ENCODE results near the gene NCR2. TPM values are rescaled to one million over a fixed set of nuclear protein-coding genes. Genes with fewer than 3 reads are reported as not detected.

NCR2 gene
- total RNA-seq, 1 donor from 2014 or later = not detected

GRCh38 chr6:41366150-41366549 lies 30.7 kb downstream of the NCR2 start:
- peaks cover 39% of the 10 kb centered on the region for H3K27me3 ChIP-seq
- intact Hi-C loops (cut with DNase I) = loop anchor here (5.0 kb wide), 1 partner anchor 316 kb away; no protein-coding TSS in a partner anchor
- TF ChIP-seq CTCF (IDR thresholded peaks at IDR 0.05) = no peak
- H3K9me3 ChIP-seq = no peaks in the 10 kb centered on the region
- no peak for ATAC-seq
- no peak overlapping the region for H3K27ac ChIP-seq
- DNase-seq = no peak
- no peaks in the 10 kb centered on the region for H3K4me1 ChIP-seq
- no peaks in the 10 kb centered on the region for H3K36me3 ChIP-seq
- H3K4me3 ChIP-seq = no peak overlapping the region

GRCh38 chr6:41367061-41367460 lies 31.7 kb downstream of the NCR2 start:
- Histone ChIP-seq H3K27ac (no peak overlapping the region), H3K9me3 (no peaks in the 10 kb centered on the region), H3K4me1 (peaks cover 2% of the 10 kb centered on the region), H3K27me3 (peaks cover 47% of the 10 kb centered on the region), H3K4me3 (no peak overlapping the region), H3K36me3 (no peaks in the 10 kb centered on the region)
- ATAC-seq = no peak
- intact Hi-C loops (cut with DNase I) = loop anchor here (5.0 kb wide), 1 partner anchor 315 kb away; no protein-coding TSS in a partner anchor
- TF ChIP-seq CTCF (IDR thresholded peaks at IDR 0.05) = no peak
- no peak for DNase-seq

GRCh38 chr6:41367700-41368099 lies 32.3 kb downstream of the NCR2 start:
- DNase-seq = no peak

GRCh38 chr6:41370488-41371111 lies 35.2 kb downstream of the NCR2 start:
- no peaks in the 10 kb centered on the region for H3K36me3 ChIP-seq
- H3K9me3 ChIP-seq = no peaks in the 10 kb centered on the region
- intact Hi-C loops (cut with DNase I) = loop anchor here (5.0 kb wide), 1 partner anchor 217 kb away; no protein-coding TSS in a partner anchor
- no peak for DNase-seq
- peaks cover 67% of the 10 kb centered on the region for H3K27me3 ChIP-seq
- peaks cover 25% of the 10 kb centered on the region for H3K4me1 ChIP-seq
- no peak for TF ChIP-seq CTCF (IDR thresholded peaks at IDR 0.05)
- no peak overlapping the region for H3K4me3 ChIP-seq
- H3K27ac ChIP-seq = no peak overlapping the region
- ATAC-seq = no peak

More at GRCh38 chr6:41367700-41368099, 32.3 kb downstream of the NCR2 start:
- H3K4me3 ChIP-seq = no peak overlapping the region
- peaks cover 52% of the 10 kb centered on the region for H3K27me3 ChIP-seq
- peak; percentile 42 for TF ChIP-seq CTCF (IDR thresholded peaks at IDR 0.05)
- intact Hi-C loops (cut with DNase I) = loop anchor here (5.0 kb wide), 1 partner anchor 315 kb away; no protein-coding TSS in a partner anchor
- H3K36me3 ChIP-seq = no peaks in the 10 kb centered on the region
- no peaks in the 10 kb centered on the region for H3K9me3 ChIP-seq
- no peak overlapping the region for H3K27ac ChIP-seq
- peaks cover 9% of the 10 kb centered on the region for H3K4me1 ChIP-seq
- ATAC-seq = peak; percentile 54

GRCh38 chr6:41371461-41371991 lies 36.1 kb downstream of the NCR2 start:
- TF ChIP-seq CTCF (IDR thresholded peaks at IDR 0.05) = peak; percentile 27
- ATAC-seq (peak; percentile 63), DNase-seq (peak; percentile 73)
- Histone ChIP-seq H3K27me3 (peaks cover 72% of the 10 kb centered on the region), H3K4me1 (peaks cover 25% of the 10 kb centered on the region), H3K36me3 (no peaks in the 10 kb centered on the region), H3K27ac (no peak overlapping the region), H3K9me3 (no peaks in the 10 kb centered on the region), H3K4me3 (peak overlapping the region; percentile 23)
- intact Hi-C loops (cut with DNase I) = loop anchor here (5.0 kb wide), 1 partner anchor 216 kb away; no protein-coding TSS in a partner anchor
